HG02623 (cell line): ENCODE results near the gene ADGRL3.

Experiments used
- ATAC-seq: cut with Tn5 transposase; IDR thresholded peaks from one replicate; pipeline ENCODE4 v1.9.1; 2021; ENCODE audit warnings: moderate library complexity; ENCODE audit not compliant: unreplicated experiment

ADGRL3 gene

DNA sequence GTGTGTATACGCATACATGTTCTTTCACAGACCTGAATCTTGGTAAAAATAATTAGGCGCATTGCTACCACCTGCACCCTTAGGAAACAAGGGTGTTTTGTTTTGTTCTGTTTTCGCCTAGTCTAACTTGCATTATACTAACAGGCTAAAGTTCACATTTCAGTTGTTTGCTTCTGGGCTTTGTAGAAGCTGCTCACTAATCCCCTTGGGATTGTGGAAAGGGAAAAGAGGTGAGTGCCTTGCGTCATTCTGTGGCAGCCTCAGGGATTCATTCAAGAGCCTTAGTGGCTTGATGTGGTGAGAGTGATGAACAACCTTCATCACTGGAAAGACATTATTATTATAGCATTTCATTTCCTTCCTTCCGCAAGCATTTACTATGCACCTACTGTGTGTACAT, 331.1 kb downstream of the ADGRL3 start:
- ATAC-seq, result no peak

GRCh38 chr4:61532336-61533000, 332.3 kb downstream of the ADGRL3 start:
- ATAC-seq, result no peak

GRCh38 chr4:61533140-61533539, 333.0 kb downstream of the ADGRL3 start:
- no peak for ATAC-seq

- ATAC-seq, result no peak
These were observed 340.8 kb downstream of the ADGRL3 start for GRCh38 chr4:61540944-61541343.

GRCh38 chr4:61541459-61541858, 341.3 kb downstream of the ADGRL3 start:
- ATAC-seq, result no peak

GRCh38 chr4:61543976-61544375, 343.9 kb downstream of the ADGRL3 start:
- ATAC-seq, result no peak

GRCh38 chr4:61545902-61546480, 345.9 kb downstream of the ADGRL3 start:
- ATAC-seq, result no peak

- ATAC-seq, result no peak
These were observed 349.2 kb downstream of the ADGRL3 start for GRCh38 chr4:61549336-61549735.

DNA sequence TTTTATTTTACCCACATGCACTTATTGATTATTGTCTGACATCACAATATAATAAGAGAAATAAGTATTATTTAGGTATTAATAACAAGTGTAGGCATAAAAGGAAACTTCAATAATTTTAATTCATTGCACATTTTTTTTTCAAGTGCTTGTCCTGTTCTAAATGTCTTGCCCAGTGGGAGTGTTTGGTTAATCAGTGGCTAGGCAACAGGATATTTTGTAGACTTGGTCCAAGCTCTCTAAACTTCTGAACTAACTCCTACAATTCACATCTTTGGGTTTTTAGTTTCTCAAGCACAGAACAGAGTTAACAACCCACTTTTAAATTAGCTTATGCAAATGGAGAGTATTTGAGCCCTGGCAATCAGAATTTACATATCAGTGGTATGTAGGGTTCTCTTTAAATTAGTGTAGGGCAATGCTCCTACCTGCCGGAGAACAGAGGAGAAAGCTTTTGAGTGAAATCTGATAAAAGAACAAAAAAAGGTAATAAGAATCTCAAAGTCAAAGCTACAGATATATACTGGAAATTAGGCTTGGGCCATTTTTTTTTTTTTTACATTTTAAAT, 353.5 kb downstream of the ADGRL3 start:
- no peak for ATAC-seq

DNA sequence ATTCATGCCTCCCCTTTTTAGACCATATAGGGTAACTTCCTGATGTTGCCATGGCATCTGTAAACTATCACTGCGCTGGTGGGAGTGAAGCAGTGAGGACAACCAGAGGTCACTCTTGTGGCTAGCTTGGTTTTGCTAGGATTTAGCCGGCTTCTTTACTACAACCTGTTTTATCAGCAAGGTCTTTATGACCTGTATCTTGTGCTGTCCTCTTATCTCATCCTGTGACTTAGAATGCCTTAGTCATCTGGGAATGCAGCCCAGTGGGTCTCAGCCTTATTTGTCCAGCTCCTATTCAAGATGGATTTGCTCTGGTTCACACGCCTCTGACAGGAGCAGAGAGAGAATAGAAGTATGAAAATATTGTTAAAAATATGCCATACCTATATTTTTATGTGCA, 355.7 kb downstream of the ADGRL3 start:
- ATAC-seq, result no peak

GRCh38 chr4:61556277-61556676, 356.2 kb downstream of the ADGRL3 start:
- ATAC-seq, result no peak

GRCh38 chr4:61559396-61559795, 359.3 kb downstream of the ADGRL3 start:
- no peak for ATAC-seq

DNA sequence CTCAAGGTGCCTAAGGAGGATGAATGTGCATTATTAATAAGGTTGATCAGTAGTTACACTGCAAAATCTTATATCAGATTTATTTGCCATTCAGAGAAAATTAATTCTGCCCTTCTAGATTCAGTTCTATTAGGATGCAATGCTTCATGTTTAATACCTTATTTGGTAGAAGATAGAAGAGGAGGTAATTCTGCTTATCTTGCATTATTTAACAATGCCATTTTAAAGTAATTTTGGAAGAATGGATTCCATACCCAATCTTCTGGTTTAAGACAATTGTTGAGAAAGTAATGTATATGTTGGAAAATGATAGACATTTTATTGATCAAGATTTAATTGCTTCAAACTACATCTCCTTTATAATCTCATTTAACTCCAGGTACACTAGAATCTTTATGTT, 360.9 kb downstream of the ADGRL3 start:
- no peak for ATAC-seq

GRCh38 chr4:61571761-61572559, 371.8 kb downstream of the ADGRL3 start:
- no peak for ATAC-seq

DNA sequence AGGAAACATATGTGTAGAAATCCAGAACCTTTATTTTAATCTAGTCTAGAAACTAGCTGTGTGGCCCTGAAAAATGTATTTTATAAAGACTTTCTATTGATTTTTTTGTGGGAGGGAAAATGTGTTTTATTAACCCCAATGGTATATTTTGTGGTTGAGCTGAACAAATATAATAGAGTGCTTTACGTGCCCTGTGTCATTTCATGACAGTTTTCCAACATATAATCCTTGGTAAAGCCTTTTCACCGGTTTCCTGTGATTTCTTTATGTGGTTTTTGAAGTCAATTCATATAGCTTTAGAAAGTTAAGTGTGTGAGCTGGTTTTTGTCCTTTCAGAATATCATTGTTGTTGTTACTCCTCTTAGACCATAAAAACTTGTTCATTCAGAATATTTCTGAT, 375.7 kb downstream of the ADGRL3 start:
- ATAC-seq, result no peak

DNA sequence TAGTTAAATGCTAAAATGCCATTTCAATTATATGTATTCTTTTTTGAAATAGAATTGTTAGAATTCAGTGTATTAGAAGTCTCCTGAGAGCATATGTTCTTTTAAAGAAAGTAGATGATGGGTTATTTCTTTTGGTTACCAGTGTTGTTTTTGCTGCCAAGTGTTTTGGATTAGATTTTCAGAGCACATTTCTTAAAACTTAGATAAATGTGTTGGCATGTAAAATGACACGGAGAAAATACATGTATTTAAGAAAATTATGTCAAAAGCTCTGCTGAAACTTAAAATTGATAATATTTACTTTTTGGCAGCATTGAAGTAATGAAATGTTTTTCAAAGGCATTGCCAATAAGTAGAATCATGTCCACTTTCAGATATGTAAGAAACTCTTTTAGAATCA, 379.7 kb downstream of the ADGRL3 start:
- ATAC-seq, result no peak

GRCh38 chr4:61580721-61581377, 380.7 kb downstream of the ADGRL3 start:
- ATAC-seq, result no peak

GRCh38 chr4:61583696-61584095, 383.6 kb downstream of the ADGRL3 start:
- no peak for ATAC-seq

DNA sequence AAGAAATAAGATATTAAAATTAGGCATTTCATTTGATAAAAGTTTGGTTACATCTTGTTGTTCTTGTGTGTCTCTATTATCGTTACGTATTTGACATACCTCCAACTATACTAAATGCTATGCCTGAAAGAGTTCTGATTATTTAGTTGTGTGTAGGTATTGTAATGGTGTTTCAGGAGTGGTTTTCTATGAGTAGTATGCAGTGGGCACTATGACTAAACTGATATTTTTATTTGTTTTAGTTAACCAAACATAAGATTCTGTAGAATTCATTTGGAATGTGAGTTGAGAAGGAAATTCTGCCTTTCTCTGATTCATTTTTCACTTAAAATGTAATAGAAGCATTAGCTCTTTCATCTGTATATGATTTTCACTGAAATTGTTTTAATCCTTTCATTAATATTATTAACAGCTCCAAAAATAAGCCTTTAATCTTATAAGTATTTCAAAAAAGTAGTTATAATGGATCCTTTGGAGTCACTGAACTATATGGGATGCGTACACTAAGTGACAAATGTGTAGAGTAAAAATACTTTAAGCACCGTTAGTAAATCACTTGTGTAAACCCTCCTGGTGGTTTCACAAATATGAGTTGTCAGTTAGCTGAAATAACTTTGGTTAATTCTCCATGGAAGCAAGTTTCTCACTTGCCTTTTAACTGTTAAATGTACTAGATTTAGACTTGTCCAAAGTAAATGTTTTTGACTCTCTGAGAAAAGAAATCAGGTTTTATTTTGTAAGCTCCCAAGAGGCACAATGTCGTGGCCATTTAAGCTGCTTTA, 388.7 kb downstream of the ADGRL3 start:
- ATAC-seq, result no peak

DNA sequence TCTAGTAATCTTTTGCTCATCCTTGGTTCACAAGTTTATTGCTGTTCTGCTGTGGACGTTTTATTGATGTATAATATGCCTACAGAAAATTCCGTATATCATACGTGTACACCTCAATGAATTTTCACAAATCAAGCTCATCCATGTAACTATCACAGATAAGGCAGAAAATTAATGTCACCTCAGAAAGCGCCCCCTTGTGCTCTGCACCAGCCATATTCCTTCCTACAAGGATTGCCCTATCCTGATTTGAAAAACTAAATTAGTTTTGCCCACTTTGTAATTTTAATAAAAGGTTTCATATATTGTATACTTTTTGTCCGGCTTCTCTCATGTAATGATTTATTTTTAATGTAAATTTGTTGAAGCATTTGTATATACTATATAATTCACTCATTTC, 390.8 kb downstream of the ADGRL3 start:
- no peak for ATAC-seq
